Measurements from ENCODE around the gene CD164L2. TPM values are rescaled to one million over a fixed set of nuclear protein-coding genes. Genes with fewer than 3 reads are reported as not detected.

Gene CD164L2
- total RNA-seq, 1 donor from 2014 or later, result not detected

GRCh38 chr1:27348861-27349783 is 34.0 kb downstream of the CD164L2 start:
- Histone ChIP-seq H3K79me2 (ENCODE audit: insufficient read depth, low read length) (no peaks in the 10 kb centered on the region), H3K4me2 (ENCODE audit: low read length) (peak overlapping the region; percentile 78), H3K27ac (ENCODE audit: low read depth, low read length) (no peak overlapping the region), H3K4me3 (ENCODE audit: insufficient read depth, low read depth, low read length) (peak overlapping the region; percentile 21), H3K36me3 (ENCODE audit: insufficient read depth, low read length) (no peaks in the 10 kb centered on the region), H3K4me1 (ENCODE audit: insufficient read depth, low read length) (peaks cover 15% of the 10 kb centered on the region), H2AFZ (ENCODE audit: low read depth, low read length) (peak overlapping the region; percentile 80), H4K20me1 (ENCODE audit: insufficient read depth, low read length) (no peaks in the 10 kb centered on the region), H3K9ac (ENCODE audit: low read length) (no peak overlapping the region), H3K27me3 (ENCODE audit: insufficient read depth, low read length) (peaks cover 5% of the 10 kb centered on the region), H3K9me3 (ENCODE audit: insufficient read depth, low read depth, low read length) (no peaks in the 10 kb centered on the region)
- TF ChIP-seq CTCF (IDR thresholded peaks at IDR 0.05; ENCODE audit: insufficient read depth, low read depth, low read length) (no peak), EZH2 (IDR thresholded peaks at IDR 0.05; ENCODE audit: insufficient read depth, low read length) (no peak)
- Mint-ChIP-seq H3K27ac (ENCODE audit: unreplicated experiment) (no peak overlapping the region), H3K27me3 (ENCODE audit: low read depth, unreplicated experiment) (peaks cover 5% of the 10 kb centered on the region), H3K4me3 (ENCODE audit: unreplicated experiment) (no peak overlapping the region), H3K9me3 (ENCODE audit: unreplicated experiment) (no peaks in the 10 kb centered on the region), H3K4me1 (ENCODE audit: low read depth, unreplicated experiment) (peaks cover 4% of the 10 kb centered on the region), H3K36me3 (ENCODE audit: low read depth, unreplicated experiment) (peaks cover 4% of the 10 kb centered on the region)
- FAIRE-seq (no peak), DNase-seq (ENCODE audit: low read depth) (no peak)

- Histone ChIP-seq H3K4me1 (ENCODE audit: insufficient read depth, low read length) (peaks cover 18% of the 10 kb centered on the region), H3K4me2 (ENCODE audit: low read length) (peak overlapping the region; percentile 7), H4K20me1 (ENCODE audit: insufficient read depth, low read length) (no peaks in the 10 kb centered on the region), H3K27ac (ENCODE audit: low read depth, low read length) (no peak overlapping the region), H2AFZ (ENCODE audit: low read depth, low read length) (no peak overlapping the region), H3K4me3 (ENCODE audit: insufficient read depth, low read depth, low read length) (no peak overlapping the region), H3K27me3 (ENCODE audit: insufficient read depth, low read length) (peaks cover 5% of the 10 kb centered on the region), H3K79me2 (ENCODE audit: insufficient read depth, low read length) (no peaks in the 10 kb centered on the region), H3K36me3 (ENCODE audit: insufficient read depth, low read length) (no peaks in the 10 kb centered on the region), H3K9me3 (ENCODE audit: insufficient read depth, low read depth, low read length) (no peaks in the 10 kb centered on the region), H3K9ac (ENCODE audit: low read length) (no peak overlapping the region)
- Mint-ChIP-seq H3K36me3 (ENCODE audit: low read depth, unreplicated experiment) (peaks cover 6% of the 10 kb centered on the region), H3K9me3 (ENCODE audit: unreplicated experiment) (no peaks in the 10 kb centered on the region), H3K27ac (ENCODE audit: unreplicated experiment) (peak overlapping the region; percentile 66), H3K27me3 (ENCODE audit: low read depth, unreplicated experiment) (peaks cover 5% of the 10 kb centered on the region), H3K4me3 (ENCODE audit: unreplicated experiment) (no peak overlapping the region), H3K4me1 (ENCODE audit: low read depth, unreplicated experiment) (peaks cover 17% of the 10 kb centered on the region)
- peak; percentile 10 for DNase-seq (ENCODE audit: low read depth)
- TF ChIP-seq EZH2 (IDR thresholded peaks at IDR 0.05; ENCODE audit: insufficient read depth, low read length) (no peak), CTCF (IDR thresholded peaks at IDR 0.05; ENCODE audit: insufficient read depth, low read depth, low read length) (no peak)
- no peak for FAIRE-seq
Measured at GRCh38 chr1:27346991-27347624, 36.0 kb downstream of the CD164L2 start.

All from astrocyte (in vitro differentiated cells and primary cell).